Loucy (cell line): ENCODE measurements around the gene TPST2.

Experiments
- H2AFZ ChIP-seq: fragments of 200-600 bp; sonication (generic); 2 replicates; pipeline ENCODE4 v1.6.0; 2016; ENCODE audit warnings: antibody characterized with exemption, mild to moderate bottlenecking, low read length, moderate library complexity
- H3F3A ChIP-seq: fragments of 200-600 bp; 2 replicates; pipeline ENCODE4 v1.6.0; 2016; ENCODE audit warnings: antibody characterized with exemption, low read depth, mild to moderate bottlenecking
- H3K27me3 ChIP-seq: fragments of 200-600 bp; sonication (generic); 2 replicates; pipeline ENCODE4 v1.6.1; 2014; ENCODE audit warnings: low read length, mild to moderate bottlenecking; ENCODE audit not compliant: insufficient read depth, poor library complexity, severe bottlenecking
- H3K36me3 ChIP-seq: fragments of 200-600 bp; sonication (generic); 2 replicates; pipeline ENCODE4 v1.6.1; 2016; ENCODE audit warnings: low read length; ENCODE audit not compliant: insufficient read depth
- H3K4me1 ChIP-seq: fragments of 200-600 bp; sonication (generic); 2 replicates; pipeline ENCODE4 v1.5.1; 2014; ENCODE audit warnings: low read length, mild to moderate bottlenecking; ENCODE audit not compliant: insufficient read depth, poor library complexity, severe bottlenecking
- H3K4me2 ChIP-seq: fragments of 200-600 bp; sonication (generic); 2 replicates; pipeline ENCODE4 v1.6.0; 2014; ENCODE audit warnings: antibody characterized with exemption, low read length, low read depth, mild to moderate bottlenecking; ENCODE audit not compliant: poor library complexity, severe bottlenecking
- H3K4me3 ChIP-seq: fragments of 200-600 bp; sonication (generic); 2 replicates; pipeline ENCODE4 v1.5.1; 2014; ENCODE audit warnings: low read length, mild to moderate bottlenecking, mixed read lengths; ENCODE audit not compliant: poor library complexity, severe bottlenecking
- H3K79me2 ChIP-seq: fragments of 200-600 bp; sonication (generic); 2 replicates; pipeline ENCODE4 v1.6.1; 2014; ENCODE audit warnings: low read length; ENCODE audit not compliant: insufficient read depth
- H3K9ac ChIP-seq: fragments of 200-600 bp; sonication (generic); 2 replicates; pipeline ENCODE4 v1.6.0; 2014; ENCODE audit warnings: mild to moderate bottlenecking, low read depth, low read length, moderate library complexity; ENCODE audit not compliant: poor library complexity, severe bottlenecking
- H3K9me2 ChIP-seq: fragments of 200-600 bp; sonication (generic); replicated peaks from 2 replicates; pipeline ENCODE4 v1.6.1; 2016; ENCODE audit warnings: low read depth, low read length, mixed read lengths
- H3K9me3 ChIP-seq: fragments of 200-600 bp; sonication (generic); 2 replicates; pipeline ENCODE4 v1.6.1; 2014; ENCODE audit warnings: mild to moderate bottlenecking, antibody characterized with exemption, low read length, low read depth; ENCODE audit not compliant: insufficient read depth
- H4K20me1 ChIP-seq: fragments of 200-600 bp; sonication (generic); 2 replicates; pipeline ENCODE4 v1.6.0; 2014; ENCODE audit warnings: antibody characterized with exemption, low read length, mild to moderate bottlenecking; ENCODE audit not compliant: insufficient read depth, poor library complexity, severe bottlenecking
- CTCF ChIP-seq: fragments of 200-600 bp; sonication (generic); conservative IDR thresholded peaks from 2 replicates; pipeline ENCODE4 v1.5.1; 2014; ENCODE audit warnings: mild to moderate bottlenecking, antibody characterized with exemption, low read length
- EZH2phosphoT487 ChIP-seq: fragments of 200-600 bp; IDR thresholded peaks from 2 replicates; pipeline ENCODE4 v1.6.1; 2018; ENCODE audit warnings: antibody characterized with exemption, mild to moderate bottlenecking, moderate library complexity, borderline replicate concordance

Gene TPST2

GRCh38 chr22:26589845-26590736 is at the start of gene TPST2:
TSS of gene TPST2 (minus strand) at chr22:26590132. CDS start at chr22:26541630, 48,502 bp downstream.
- no peaks in the 10 kb centered on the region for H3K27me3 ChIP-seq
- H3K4me2 ChIP-seq: peak within 1 kb of the TSS; percentile 75
- no peaks in the 10 kb centered on the region for H3K36me3 ChIP-seq
- TF ChIP-seq EZH2phosphoT487 (no peak), CTCF (no peak)
- 0 out of 2 replicates have a peak, but pooled peaks cover 3% of the 10 kb centered on the region for H3F3A ChIP-seq
- peak within 1 kb of the TSS; percentile 84 for H3K4me3 ChIP-seq
- H3K9me3 ChIP-seq: no peaks in the 10 kb centered on the region
- H4K20me1 ChIP-seq: peaks cover 6% of the 10 kb centered on the region
- H3K79me2 ChIP-seq: peaks cover 19% of the 10 kb centered on the region
- no peaks in the 10 kb centered on the region for H3K9me2 ChIP-seq
- H3K9ac ChIP-seq: peak within 1 kb of the TSS; percentile 78
- H3K4me1 ChIP-seq: peaks cover 48% of the 10 kb centered on the region
- peak within 1 kb of the TSS; percentile 78 for H2AFZ ChIP-seq

- Histone ChIP-seq H3K79me2 (no peaks in the 10 kb centered on the region), H3K9ac (no peak overlapping the region), H3K4me3 (no peak overlapping the region), H3K9me2 (no peaks in the 10 kb centered on the region), H2AFZ (no peak overlapping the region), H3F3A (no peaks in the 10 kb centered on the region), H3K4me1 (peaks cover 24% of the 10 kb centered on the region), H3K9me3 (no peaks in the 10 kb centered on the region), H3K27me3 (no peaks in the 10 kb centered on the region), H3K4me2 (no peak overlapping the region), H3K36me3 (no peaks in the 10 kb centered on the region), H4K20me1 (no peaks in the 10 kb centered on the region)
- TF ChIP-seq EZH2phosphoT487 (no peak), CTCF (no peak)
These were observed 46.4 kb upstream of the TPST2 start for GRCh38 chr22:26636296-26636695.

- Histone ChIP-seq H3K9ac (no peak overlapping the region), H3K36me3 (no peaks in the 10 kb centered on the region)
- no peak for TF ChIP-seq CTCF
- no peak for TF ChIP-seq EZH2phosphoT487
These were observed 45.2 kb upstream of the TPST2 start for GRCh38 chr22:26635117-26635516.

More at GRCh38 chr22:26635117-26635516, 45.2 kb upstream of the TPST2 start:
- Histone ChIP-seq H3K79me2 (no peaks in the 10 kb centered on the region), H3K4me3 (no peak overlapping the region), H3F3A (no peaks in the 10 kb centered on the region), H3K4me2 (no peak overlapping the region), H3K9me2 (no peaks in the 10 kb centered on the region), H3K9me3 (no peaks in the 10 kb centered on the region), H3K27me3 (no peaks in the 10 kb centered on the region), H2AFZ (no peak overlapping the region), H4K20me1 (no peaks in the 10 kb centered on the region), H3K4me1 (peaks cover 14% of the 10 kb centered on the region)
